PC-9 (cell line): ENCODE measurements around the gene CCNY. TPM values are rescaled to one million over a fixed set of nuclear protein-coding genes. Genes with fewer than 3 reads are reported as not detected.

Experiments used
- BruUV-seq: library from RNA; stranded (reverse); fragments of 400-500 nt; replicated peaks from 2 replicates; lab custom pipeline; 2021; lab: Mats Ljungman, UMichigan
- CTCF ChIA-PET: fragments of 300-600 bp; sonication (Branson Sonifier 250); formaldehyde crosslinking; loops from one replicate; lab custom pipeline; 2022; ENCODE audit warnings: antibody characterized with exemption; lab: Charles Lee
- POLR2A ChIA-PET: fragments of 300-600 bp; sonication (Branson Sonifier 250); formaldehyde crosslinking; loops from one replicate; lab custom pipeline; 2022; ENCODE audit warnings: antibody characterized with exemption; ENCODE audit not compliant: unreplicated experiment; lab: Charles Lee
- DNase-seq, 2 experiments: peaks; one replicate each; pipeline versions ENCODE4 v3.0.0 to v3.0.0-alpha.2; 2015 to 2022; ENCODE audit warnings: mixed read lengths in 1 of 2
- H2AFZ ChIP-seq: fragments of 200-600 bp; sonication (generic); 2 replicates; pipeline ENCODE4 v1.8.1; 2017; ENCODE audit warnings: antibody characterized with exemption
- H3F3A ChIP-seq: fragments of 200-600 bp; sonication (generic); 2 replicates; pipeline ENCODE4 v1.8.1; 2017; ENCODE audit warnings: antibody characterized with exemption, mild to moderate bottlenecking, low read depth; ENCODE audit not compliant: insufficient read depth
- H3K27ac ChIP-seq: fragments of 200-600 bp; sonication (generic); 2 replicates; pipeline ENCODE4 v1.6.1; 2016; ENCODE audit warnings: mixed run types
- H3K27me3 ChIP-seq: fragments of 200-600 bp; sonication (generic); 2 replicates; pipeline ENCODE4 v1.6.1; 2016; ENCODE audit warnings: low read depth, mixed run types; ENCODE audit not compliant: insufficient read depth
- H3K36me3 ChIP-seq: fragments of 200-600 bp; sonication (generic); 2 replicates; pipeline ENCODE4 v1.6.1; 2016; ENCODE audit warnings: low read depth, mixed run types
- H3K4me1 ChIP-seq: fragments of 200-600 bp; sonication (generic); replicated peaks from 2 replicates; pipeline ENCODE4 v1.6.1; 2016; ENCODE audit warnings: mixed run types; ENCODE audit not compliant: insufficient read depth
- H3K4me2 ChIP-seq: fragments of 200-600 bp; sonication (generic); 2 replicates; pipeline ENCODE4 v1.6.1; 2017; ENCODE audit warnings: mixed run types
- H3K4me3 ChIP-seq: fragments of 200-600 bp; sonication (generic); 2 replicates; pipeline ENCODE4 v1.6.1; 2016; ENCODE audit warnings: mixed run types
- H3K79me2 ChIP-seq: fragments of 200-600 bp; sonication (generic); 2 replicates; pipeline ENCODE4 v1.6.1; 2017; ENCODE audit warnings: low read depth, mixed run types
- H3K9me2 ChIP-seq: fragments of 200-600 bp; sonication (generic); 2 replicates; pipeline ENCODE4 v1.8.1; 2017; ENCODE audit warnings: mild to moderate bottlenecking; ENCODE audit not compliant: insufficient read depth
- H3K9me3 ChIP-seq: fragments of 200-600 bp; sonication (generic); 2 replicates; pipeline ENCODE4 v1.8.1; 2016; ENCODE audit warnings: low read depth; ENCODE audit not compliant: insufficient read depth
- H4K20me1 ChIP-seq: fragments of 200-600 bp; sonication (generic); 2 replicates; pipeline ENCODE4 v1.8.1; 2017; ENCODE audit not compliant: insufficient read depth
- CTCF ChIP-seq: fragments of 200-600 bp; sonication (generic); conservative IDR thresholded peaks from 2 replicates; pipeline ENCODE4 v1.6.1; 2017; ENCODE audit warnings: mixed run types, antibody characterized with exemption, mild to moderate bottlenecking, moderate library complexity
- EZH2 ChIP-seq: fragments of 200-600 bp; sonication (generic); IDR thresholded peaks from 2 replicates; pipeline ENCODE4 v1.8.0; 2017; ENCODE audit warnings: antibody characterized with exemption, low read depth
- intact Hi-C: fragments of 100-400 bp; cut with micrococcal nuclease; formaldehyde crosslinking; loops from one replicate; pipeline ENCODE4 v1.10.0; 2022; ENCODE audit not compliant: unreplicated experiment
- total RNA-seq: library from RNA; stranded (reverse); gene quantifications from 2 replicates; pipeline ENCODE4 v1.2.3, GENCODE V29; 2021

Gene CCNY
- total RNA-seq, 1 experiment from 2014 or later = 69.5 TPM

- Histone ChIP-seq H3K4me2 (no peak overlapping the region), H3K9me3 (no peaks in the 10 kb centered on the region), H3K4me3 (no peak overlapping the region), H3K36me3 (no peaks in the 10 kb centered on the region), H4K20me1 (no peaks in the 10 kb centered on the region), H3K9me2 (no peaks in the 10 kb centered on the region), H3K79me2 (no peaks in the 10 kb centered on the region), H3K27me3 (peaks cover 29% of the 10 kb centered on the region; the same call in 1 of the 2 replicates), H3F3A (no peaks in the 10 kb centered on the region), H2AFZ (no peak overlapping the region), H3K4me1 (no peaks in the 10 kb centered on the region), H3K27ac (no peak overlapping the region)
- ChIA-PET POLR2A (no interaction called here), CTCF (no interaction called here)
- no TSS peak for BruUV-seq
- TF ChIP-seq EZH2 (no peak), CTCF (no peak)
- intact Hi-C loops = no loop called here
- no peak for DNase-seq
Measured at GRCh38 chr10:35611750-35612149, 275.4 kb downstream of the CCNY start.

- DNase-seq = no peak
- no TSS peak for BruUV-seq
- Histone ChIP-seq H3K79me2 (no peaks in the 10 kb centered on the region), H3K27me3 (peaks cover 36% of the 10 kb centered on the region; the same call in 1 of the 2 replicates), H3K4me2 (no peak overlapping the region), H3K9me3 (no peaks in the 10 kb centered on the region), H3K36me3 (no peaks in the 10 kb centered on the region), H3K27ac (no peak overlapping the region), H3K4me1 (no peaks in the 10 kb centered on the region), H3F3A (no peaks in the 10 kb centered on the region), H2AFZ (no peak overlapping the region), H4K20me1 (no peaks in the 10 kb centered on the region), H3K9me2 (no peaks in the 10 kb centered on the region), H3K4me3 (no peak overlapping the region)
- intact Hi-C loops = no loop called here
- CTCF ChIA-PET = no interaction called here
- no peak for TF ChIP-seq EZH2
- POLR2A ChIA-PET = interaction anchor here (0.6 kb wide), 1 partner anchor 442 kb away, joined by 4 read pairs; no protein-coding TSS in a partner anchor
Measured at GRCh38 chr10:35612385-35613106, 276.2 kb downstream of the CCNY start.

- no peak for DNase-seq
- peaks cover 36% of the 10 kb centered on the region; the same call in 1 of the 2 replicates for H3K27me3 ChIP-seq
- TF ChIP-seq EZH2 (no peak), CTCF (no peak)
- H3K4me3 ChIP-seq = no peak overlapping the region
- H3K4me2 ChIP-seq = no peak overlapping the region
- intact Hi-C loops = no loop called here
- H2AFZ ChIP-seq = no peak overlapping the region
- POLR2A ChIA-PET = no interaction called here
- H3F3A ChIP-seq = no peaks in the 10 kb centered on the region
- no peak overlapping the region for H3K27ac ChIP-seq
- H3K36me3 ChIP-seq = no peaks in the 10 kb centered on the region
- no peaks in the 10 kb centered on the region for H4K20me1 ChIP-seq
- H3K79me2 ChIP-seq = no peaks in the 10 kb centered on the region
- no peaks in the 10 kb centered on the region for H3K4me1 ChIP-seq
- no TSS peak for BruUV-seq
- H3K9me3 ChIP-seq = no peaks in the 10 kb centered on the region
- no peaks in the 10 kb centered on the region for H3K9me2 ChIP-seq
- CTCF ChIA-PET = no interaction called here
Measured at GRCh38 chr10:35613107-35613440, 276.8 kb downstream of the CCNY start.
